H9 (cell line): ENCODE measurements around the gene AIFM3. TPM values are rescaled to one million over a fixed set of nuclear protein-coding genes. Genes with fewer than 3 reads are reported as not detected.

Experiments used
- DNase-seq: peaks from one replicate; pipeline ENCODE4 v3.0.0-alpha.2; 2017
- H2AFZ ChIP-seq: one replicate; pipeline ENCODE4 v1.6.1; 2013; ENCODE audit warnings: mild to moderate bottlenecking, low read length, control low read depth, moderate library complexity
- H2AK5ac ChIP-seq: 2 replicates; pipeline ENCODE4 v1.6.1; 2013; ENCODE audit warnings: low read length, control low read depth, mixed read lengths; ENCODE audit not compliant: insufficient read length
- H2BK120ac ChIP-seq: one replicate; pipeline ENCODE4 v1.6.1; 2013; ENCODE audit warnings: low read depth, mild to moderate bottlenecking, low read length, control low read depth, inconsistent platforms; ENCODE audit not compliant: poor library complexity, severe bottlenecking
- H2BK12ac ChIP-seq: 2 replicates; pipeline ENCODE4 v1.6.1; 2013; ENCODE audit warnings: low read length, control low read depth, mixed read lengths, low read depth; ENCODE audit not compliant: insufficient read length
- H2BK15ac ChIP-seq: 2 replicates; pipeline ENCODE4 v1.6.1; 2013; ENCODE audit warnings: low read depth, low read length, control low read depth
- H2BK20ac ChIP-seq: one replicate; pipeline ENCODE4 v1.6.1; 2013; ENCODE audit warnings: low read depth, mild to moderate bottlenecking, low read length, control low read depth, inconsistent platforms; ENCODE audit not compliant: poor library complexity, severe bottlenecking
- H2BK5ac ChIP-seq: 2 replicates; pipeline ENCODE4 v1.6.1; 2013; ENCODE audit warnings: low read length, control low read depth, mixed read lengths; ENCODE audit not compliant: insufficient read length
- H3K14ac ChIP-seq: 2 replicates; pipeline ENCODE4 v1.6.1; 2013; ENCODE audit warnings: low read length, control low read depth; ENCODE audit not compliant: insufficient read depth
- H3K18ac ChIP-seq: 2 replicates; pipeline ENCODE4 v1.6.1; 2013; ENCODE audit warnings: low read depth, mild to moderate bottlenecking, mixed read lengths, low read length, control low read depth; ENCODE audit not compliant: insufficient read length
- H3K23ac ChIP-seq: 2 replicates; pipeline ENCODE4 v1.6.1; 2013; ENCODE audit warnings: low read length, control low read depth, mixed read lengths, low read depth; ENCODE audit not compliant: insufficient read length
- H3K23me2 ChIP-seq: 2 replicates; pipeline ENCODE4 v1.6.1; 2013; ENCODE audit warnings: low read depth, mild to moderate bottlenecking, mixed read lengths, low read length, control low read depth; ENCODE audit not compliant: insufficient read length, poor library complexity, severe bottlenecking
- H3K27ac ChIP-seq: 2 replicates; pipeline ENCODE4 v1.5.1; 2013; ENCODE audit warnings: low read length, control low read depth, mixed read lengths, low read depth; ENCODE audit not compliant: insufficient read length
- H3K27me3 ChIP-seq: 2 replicates; pipeline ENCODE4 v1.6.1; 2013; ENCODE audit warnings: low read length, control low read depth, inconsistent platforms; ENCODE audit not compliant: insufficient read depth
- H3K4ac ChIP-seq: 2 replicates; pipeline ENCODE4 v1.6.1; 2013; ENCODE audit warnings: low read depth, mild to moderate bottlenecking, control low read depth, inconsistent platforms, low read length, moderate library complexity
- H3K4me1 ChIP-seq: 2 replicates; pipeline ENCODE4 v1.6.1; 2013; ENCODE audit warnings: low read length, control low read depth, inconsistent platforms; ENCODE audit not compliant: insufficient read depth
- H3K4me2 ChIP-seq: 2 replicates; pipeline ENCODE4 v1.6.1; 2013; ENCODE audit warnings: low read length, control low read depth, mixed read lengths; ENCODE audit not compliant: insufficient read length, insufficient read depth
- H3K56ac ChIP-seq: 2 replicates; pipeline ENCODE4 v1.6.1; 2013; ENCODE audit warnings: low read depth, mild to moderate bottlenecking, mixed read lengths, low read length, control low read depth; ENCODE audit not compliant: insufficient read length
- H3K79me1 ChIP-seq: 2 replicates; pipeline ENCODE4 v1.6.1; 2013; ENCODE audit warnings: low read depth, mild to moderate bottlenecking, moderate library complexity, low read length, control low read depth, inconsistent platforms; ENCODE audit not compliant: insufficient read depth, poor library complexity, severe bottlenecking
- H3K79me2 ChIP-seq: 2 replicates; pipeline ENCODE4 v1.6.1; 2013; ENCODE audit warnings: low read length, control low read depth, inconsistent platforms; ENCODE audit not compliant: insufficient read depth
- H3K9ac ChIP-seq: 2 replicates; pipeline ENCODE4 v1.6.1; 2013; ENCODE audit warnings: low read length, control low read depth, mixed read lengths; ENCODE audit not compliant: insufficient read length; ENCODE audit errors: extremely low read depth
- H3K9me3 ChIP-seq: one replicate; pipeline ENCODE4 v1.6.1; 2013; ENCODE audit warnings: low read depth, low read length, inconsistent platforms; ENCODE audit not compliant: control insufficient read depth
- H3T11ph ChIP-seq: one replicate; pipeline ENCODE4 v1.6.1; 2013; ENCODE audit warnings: mild to moderate bottlenecking, low read length, control low read depth, inconsistent platforms
- H4K20me1 ChIP-seq: one replicate; pipeline ENCODE4 v1.6.1; 2013; ENCODE audit not compliant: control insufficient read depth, insufficient read length, insufficient read depth
- H4K5ac ChIP-seq: 2 replicates; pipeline ENCODE4 v1.6.1; 2013; ENCODE audit warnings: low read depth, mild to moderate bottlenecking, mixed read lengths, low read length, control low read depth; ENCODE audit not compliant: insufficient read length
- H4K8ac ChIP-seq: replicated peaks from 2 replicates; pipeline ENCODE4 v1.6.1; 2013; ENCODE audit warnings: low read length, control low read depth, mixed read lengths, low read depth; ENCODE audit not compliant: insufficient read length
- H4K91ac ChIP-seq: 2 replicates; pipeline ENCODE4 v1.6.1; 2013; ENCODE audit warnings: low read depth, mild to moderate bottlenecking, moderate library complexity, mixed read lengths, low read length, control low read depth; ENCODE audit not compliant: insufficient read length
- H3K27ac Mint-ChIP-seq, 3 experiments: 2 replicates in 2 of 3; 3 replicates in 1 of 3; pipeline ENCODE4 v1.8.0; 2020 to 2021; ENCODE audit warnings: mixed read lengths in 3 of 3, mild to moderate bottlenecking in 1 of 3, moderate library complexity in 1 of 3
- H3K27me3 Mint-ChIP-seq: 2 replicates; pipeline ENCODE4 v1.8.0; 2021; ENCODE audit warnings: low read depth, mild to moderate bottlenecking, moderate library complexity, mixed read lengths
- H3K36me3 Mint-ChIP-seq, 3 experiments: 2 replicates in 2 of 3; 3 replicates in 1 of 3; pipeline ENCODE4 v1.8.0; 2020 to 2021; ENCODE audit warnings: low read depth in 3 of 3, mixed read lengths in 3 of 3; ENCODE audit not compliant: insufficient read depth in 1 of 3
- H3K4me1 Mint-ChIP-seq, 2 experiments: 2 replicates each; pipeline ENCODE4 v1.8.0; 2020; ENCODE audit warnings: mixed read lengths in 2 of 2
- H3K4me3 Mint-ChIP-seq, 2 experiments: 2 replicates in 1 of 2; 3 replicates in 1 of 2; pipeline ENCODE4 v1.8.0; 2020 to 2021; ENCODE audit warnings: mild to moderate bottlenecking in 2 of 2, mixed read lengths in 2 of 2, moderate library complexity in 1 of 2
- H3K9me3 Mint-ChIP-seq, 2 experiments: 2 replicates in 1 of 2; 3 replicates in 1 of 2; pipeline ENCODE4 v1.8.0; 2020; ENCODE audit warnings: mild to moderate bottlenecking in 2 of 2, mixed read lengths in 2 of 2, moderate library complexity in 1 of 2
- WGBS: extraction: QIAGEN DNeasy Blood & Tissue Kit; methylation state at CpG from one replicate; pipeline ENCODE4 v1.1.7; 2013; ENCODE audit warnings: missing lambda C conversion rate, low lambda C conversion rate, mixed read lengths; ENCODE audit not compliant: insufficient read length; ENCODE audit errors: extremely low coverage; 5-methylcytosine and 5-hydroxymethylcytosine counted together
- total RNA-seq: library from RNA; stranded (reverse); gene quantifications from 2 replicates; pipeline ENCODE4 v1.2.1, GENCODE V29; 2021
- TF ChIP-seq, protein P1 (sequence below): fragments of 200-600 bp; sonication (generic); conservative IDR thresholded peaks from 3 replicates; pipeline ENCODE4 v1.8.0; 2021; ENCODE audit warnings: antibody characterized with exemption, mild to moderate bottlenecking

AIFM3 gene
- total RNA-seq, 1 experiment from 2014 or later, result 1.9 TPM

- no peaks in the 10 kb centered on the region for H3K9me3 Mint-ChIP-seq
- no peak overlapping the region for H2AFZ ChIP-seq
- H3K4me1 ChIP-seq, result no peaks in the 10 kb centered on the region
- no peaks in the 10 kb centered on the region for H3K9me3 ChIP-seq
- no peak overlapping the region for H3K4me2 ChIP-seq
- no peak overlapping the region for H3K14ac ChIP-seq
- no peak overlapping the region for H4K91ac ChIP-seq
- H3T11ph ChIP-seq, result no peak overlapping the region
- H3K9ac ChIP-seq, result no peak overlapping the region
- H3K23ac ChIP-seq, result no peak overlapping the region
- peaks cover 11% of the 10 kb centered on the region for H3K27me3 Mint-ChIP-seq
- H2BK15ac ChIP-seq, result no peak overlapping the region
- H3K27me3 ChIP-seq, result no peaks in the 10 kb centered on the region
- H2BK12ac ChIP-seq, result no peak overlapping the region
- no peak overlapping the region for H2BK20ac ChIP-seq
- peaks cover 10 to 11% of the 10 kb centered on the region in 2 experiments for H3K4me1 Mint-ChIP-seq
- H3K23me2 ChIP-seq, result peaks cover 4% of the 10 kb centered on the region
- no peak overlapping the region; a peak in 1 of 5 replicates for H3K4me3 Mint-ChIP-seq
- H3K4ac ChIP-seq, result no peak overlapping the region
- peaks cover under 1% of the 10 kb centered on the region; the same call in 1 of the 2 replicates for H3K79me2 ChIP-seq
- peaks cover 5% of the 10 kb centered on the region for H3K79me1 ChIP-seq
- no peak overlapping the region for H4K8ac ChIP-seq
- no peaks in the 10 kb centered on the region for H4K20me1 ChIP-seq
- H2BK120ac ChIP-seq, result no peak overlapping the region
- no peak overlapping the region for H2BK5ac ChIP-seq
- H3K36me3 Mint-ChIP-seq, result peaks cover 20 to 52% (median 52%) of the 10 kb centered on the region in 3 experiments; a peak in 6 of 7 replicates
- no peak for DNase-seq
- H2AK5ac ChIP-seq, result no peak overlapping the region
- WGBS, result no CpG with 5 or more reads among the region's 3 CpGs
- no peak overlapping the region for H4K5ac ChIP-seq
- TF ChIP-seq, protein P1, sequence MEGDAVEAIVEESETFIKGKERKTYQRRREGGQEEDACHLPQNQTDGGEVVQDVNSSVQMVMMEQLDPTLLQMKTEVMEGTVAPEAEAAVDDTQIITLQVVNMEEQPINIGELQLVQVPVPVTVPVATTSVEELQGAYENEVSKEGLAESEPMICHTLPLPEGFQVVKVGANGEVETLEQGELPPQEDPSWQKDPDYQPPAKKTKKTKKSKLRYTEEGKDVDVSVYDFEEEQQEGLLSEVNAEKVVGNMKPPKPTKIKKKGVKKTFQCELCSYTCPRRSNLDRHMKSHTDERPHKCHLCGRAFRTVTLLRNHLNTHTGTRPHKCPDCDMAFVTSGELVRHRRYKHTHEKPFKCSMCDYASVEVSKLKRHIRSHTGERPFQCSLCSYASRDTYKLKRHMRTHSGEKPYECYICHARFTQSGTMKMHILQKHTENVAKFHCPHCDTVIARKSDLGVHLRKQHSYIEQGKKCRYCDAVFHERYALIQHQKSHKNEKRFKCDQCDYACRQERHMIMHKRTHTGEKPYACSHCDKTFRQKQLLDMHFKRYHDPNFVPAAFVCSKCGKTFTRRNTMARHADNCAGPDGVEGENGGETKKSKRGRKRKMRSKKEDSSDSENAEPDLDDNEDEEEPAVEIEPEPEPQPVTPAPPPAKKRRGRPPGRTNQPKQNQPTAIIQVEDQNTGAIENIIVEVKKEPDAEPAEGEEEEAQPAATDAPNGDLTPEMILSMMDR, result no peak
- H3K27ac ChIP-seq, result no peak overlapping the region
- H3K56ac ChIP-seq, result no peak overlapping the region
- no peak overlapping the region for H3K18ac ChIP-seq
- no peak overlapping the region for H3K27ac Mint-ChIP-seq
Measured at GRCh38 chr22:20953342-20953608, 13.8 kb upstream of the AIFM3 start.
